Measurements from ENCODE around the gene MIS18A.

MIS18A gene

DNA sequence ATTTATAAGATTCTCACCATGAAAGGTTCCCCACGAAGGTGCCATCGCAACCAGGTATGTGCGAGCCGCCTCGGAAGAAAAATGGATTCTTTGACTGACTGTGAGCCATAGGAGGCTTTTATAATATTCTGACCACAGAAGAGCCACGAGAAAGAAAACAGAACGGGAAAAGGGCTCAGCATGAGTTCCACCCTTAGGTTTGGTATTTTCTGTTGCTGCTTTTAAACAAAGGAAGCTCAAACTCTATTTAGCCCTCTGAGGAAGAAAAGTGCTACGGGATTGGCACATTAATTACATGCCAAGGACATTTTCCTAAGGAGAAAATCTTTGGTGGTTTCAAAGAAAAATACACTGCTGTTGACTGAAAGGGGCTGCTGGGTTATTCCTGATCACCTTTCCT is 39.3 kb downstream of the MIS18A start:
- H3K4me3 ChIP-seq (ENCODE audit: low read length, poor library complexity, severe bottlenecking): no peak overlapping the region
- no peaks in the 10 kb centered on the region for H3K79me2 ChIP-seq (ENCODE audit: insufficient read depth, low read length)
- H2AFZ ChIP-seq (ENCODE audit: low read length): no peak overlapping the region
- H3K4me1 ChIP-seq (ENCODE audit: insufficient read depth, low read length, poor library complexity, severe bottlenecking): no peaks in the 10 kb centered on the region
- H3K27me3 ChIP-seq (ENCODE audit: insufficient read depth, low read length, poor library complexity, severe bottlenecking): no peaks in the 10 kb centered on the region
- H3K9ac ChIP-seq (ENCODE audit: low read depth, low read length, poor library complexity, severe bottlenecking): no peak overlapping the region
- TF ChIP-seq, protein P1, sequence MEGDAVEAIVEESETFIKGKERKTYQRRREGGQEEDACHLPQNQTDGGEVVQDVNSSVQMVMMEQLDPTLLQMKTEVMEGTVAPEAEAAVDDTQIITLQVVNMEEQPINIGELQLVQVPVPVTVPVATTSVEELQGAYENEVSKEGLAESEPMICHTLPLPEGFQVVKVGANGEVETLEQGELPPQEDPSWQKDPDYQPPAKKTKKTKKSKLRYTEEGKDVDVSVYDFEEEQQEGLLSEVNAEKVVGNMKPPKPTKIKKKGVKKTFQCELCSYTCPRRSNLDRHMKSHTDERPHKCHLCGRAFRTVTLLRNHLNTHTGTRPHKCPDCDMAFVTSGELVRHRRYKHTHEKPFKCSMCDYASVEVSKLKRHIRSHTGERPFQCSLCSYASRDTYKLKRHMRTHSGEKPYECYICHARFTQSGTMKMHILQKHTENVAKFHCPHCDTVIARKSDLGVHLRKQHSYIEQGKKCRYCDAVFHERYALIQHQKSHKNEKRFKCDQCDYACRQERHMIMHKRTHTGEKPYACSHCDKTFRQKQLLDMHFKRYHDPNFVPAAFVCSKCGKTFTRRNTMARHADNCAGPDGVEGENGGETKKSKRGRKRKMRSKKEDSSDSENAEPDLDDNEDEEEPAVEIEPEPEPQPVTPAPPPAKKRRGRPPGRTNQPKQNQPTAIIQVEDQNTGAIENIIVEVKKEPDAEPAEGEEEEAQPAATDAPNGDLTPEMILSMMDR (conservative IDR thresholded peaks at IDR 0.05; ENCODE audit: low read length): no peak
- no peak for TF ChIP-seq EZH2phosphoT487 (IDR thresholded peaks at IDR 0.05; ENCODE audit: borderline replicate concordance)
- no peaks in the 10 kb centered on the region for H3K9me2 ChIP-seq (replicated peaks; ENCODE audit: low read depth, low read length)
- H3K9me3 ChIP-seq (ENCODE audit: insufficient read depth, low read depth, low read length): no peaks in the 10 kb centered on the region; the same call in 1 of the 2 replicates
- H4K20me1 ChIP-seq (ENCODE audit: insufficient read depth, low read length, poor library complexity, severe bottlenecking): no peaks in the 10 kb centered on the region
- H3K4me2 ChIP-seq (ENCODE audit: low read depth, low read length, poor library complexity, severe bottlenecking): no peak overlapping the region
- H3F3A ChIP-seq (ENCODE audit: low read depth): no peaks in the 10 kb centered on the region
- H3K36me3 ChIP-seq (ENCODE audit: insufficient read depth, low read length): no peaks in the 10 kb centered on the region

GRCh38 chr21:32238063-32238462 is 40.8 kb downstream of the MIS18A start:
- no peak overlapping the region for H3K4me3 ChIP-seq (ENCODE audit: low read length, poor library complexity, severe bottlenecking)
- no peak for TF ChIP-seq EZH2phosphoT487 (IDR thresholded peaks at IDR 0.05; ENCODE audit: borderline replicate concordance)
- TF ChIP-seq, protein P1 (conservative IDR thresholded peaks at IDR 0.05; ENCODE audit: low read length): no peak
- no peak overlapping the region for H3K9ac ChIP-seq (ENCODE audit: low read depth, low read length, poor library complexity, severe bottlenecking)
- no peaks in the 10 kb centered on the region for H4K20me1 ChIP-seq (ENCODE audit: insufficient read depth, low read length, poor library complexity, severe bottlenecking)
- H3K36me3 ChIP-seq (ENCODE audit: insufficient read depth, low read length): no peaks in the 10 kb centered on the region
- no peak overlapping the region for H2AFZ ChIP-seq (ENCODE audit: low read length)
- H3K9me2 ChIP-seq (replicated peaks; ENCODE audit: low read depth, low read length): no peaks in the 10 kb centered on the region
- no peaks in the 10 kb centered on the region; the same call in 1 of the 2 replicates for H3K9me3 ChIP-seq (ENCODE audit: insufficient read depth, low read depth, low read length)
- no peaks in the 10 kb centered on the region for H3K4me1 ChIP-seq (ENCODE audit: insufficient read depth, low read length, poor library complexity, severe bottlenecking)
- H3K4me2 ChIP-seq (ENCODE audit: low read depth, low read length, poor library complexity, severe bottlenecking): no peak overlapping the region
- no peaks in the 10 kb centered on the region for H3F3A ChIP-seq (ENCODE audit: low read depth)
- H3K79me2 ChIP-seq (ENCODE audit: insufficient read depth, low read length): no peaks in the 10 kb centered on the region
- H3K27me3 ChIP-seq (ENCODE audit: insufficient read depth, low read length, poor library complexity, severe bottlenecking): no peaks in the 10 kb centered on the region

DNA sequence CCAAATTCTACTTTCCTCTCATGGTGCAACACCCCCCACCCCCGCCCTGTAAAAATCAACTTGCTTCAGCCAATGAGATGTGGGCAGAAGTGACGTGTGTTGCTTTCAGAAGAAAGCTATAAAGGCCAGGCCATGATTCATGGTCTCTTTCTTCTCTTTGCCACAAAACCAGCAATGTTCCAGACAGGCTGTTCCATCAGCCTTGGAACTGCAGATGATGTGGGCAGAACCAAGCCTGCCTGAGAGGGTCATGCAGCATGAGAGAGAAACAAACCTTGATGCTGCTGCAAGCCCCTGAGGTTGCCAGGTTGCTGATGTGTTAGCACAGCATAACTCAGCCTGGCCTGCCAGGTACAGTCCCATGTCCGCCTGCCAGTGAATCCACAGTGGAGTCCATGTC is 41.8 kb downstream of the MIS18A start:
- TF ChIP-seq, protein P1 (conservative IDR thresholded peaks at IDR 0.05; ENCODE audit: low read length): no peak
- TF ChIP-seq EZH2phosphoT487 (IDR thresholded peaks at IDR 0.05; ENCODE audit: borderline replicate concordance): no peak
- H3F3A ChIP-seq (ENCODE audit: low read depth): no peaks in the 10 kb centered on the region
- H3K9me3 ChIP-seq (ENCODE audit: insufficient read depth, low read depth, low read length): no peaks in the 10 kb centered on the region; the same call in 1 of the 2 replicates
- no peaks in the 10 kb centered on the region for H3K4me1 ChIP-seq (ENCODE audit: insufficient read depth, low read length, poor library complexity, severe bottlenecking)
- H2AFZ ChIP-seq (ENCODE audit: low read length): no peak overlapping the region
- no peak overlapping the region for H3K9ac ChIP-seq (ENCODE audit: low read depth, low read length, poor library complexity, severe bottlenecking)
- H3K27me3 ChIP-seq (ENCODE audit: insufficient read depth, low read length, poor library complexity, severe bottlenecking): no peaks in the 10 kb centered on the region
- H4K20me1 ChIP-seq (ENCODE audit: insufficient read depth, low read length, poor library complexity, severe bottlenecking): no peaks in the 10 kb centered on the region
- no peak overlapping the region for H3K4me2 ChIP-seq (ENCODE audit: low read depth, low read length, poor library complexity, severe bottlenecking)
- H3K9me2 ChIP-seq (replicated peaks; ENCODE audit: low read depth, low read length): no peaks in the 10 kb centered on the region
- no peaks in the 10 kb centered on the region for H3K79me2 ChIP-seq (ENCODE audit: insufficient read depth, low read length)
- H3K4me3 ChIP-seq (ENCODE audit: low read length, poor library complexity, severe bottlenecking): no peak overlapping the region
- H3K36me3 ChIP-seq (ENCODE audit: insufficient read depth, low read length): no peaks in the 10 kb centered on the region
